NCI-H226 (cell line): ENCODE measurements around the gene ZNF274.
A peak's percentile ranks its signal among the peaks of the same experiment; 100 is the strongest.
"Not testable (repeated sequence)": the region's sequence is repeated elsewhere in the genome, so short reads cannot be mapped to it uniquely, and the experiment has no call there.

ENCODE experiments used
- DNase-seq: peaks from one replicate; pipeline ENCODE4 v3.0.0-alpha.2; 2015

The ZNF274 gene

GRCh38 chr19:58212336-58213074 lies 29.6 kb downstream of the ZNF274 start:
- DNase-seq, result no peak

- DNase-seq, result no peak
Measured at GRCh38 chr19:58213075-58213369, 30.2 kb downstream of the ZNF274 start.

- DNase-seq, result no peak
Measured at GRCh38 chr19:58217069-58217481, 34.2 kb downstream of the ZNF274 start.

- DNase-seq, result no peak
Measured at GRCh38 chr19:58217607-58218391, 34.9 kb downstream of the ZNF274 start.

- no peak for DNase-seq
Measured at GRCh38 chr19:58218899-58219298, 36.0 kb downstream of the ZNF274 start.

- no peak for DNase-seq
Measured at GRCh38 chr19:58227964-58228584, 45.2 kb downstream of the ZNF274 start.

- DNase-seq, result peak; percentile 84
Measured at GRCh38 chr19:58228585-58229254, 45.9 kb downstream of the ZNF274 start, which contains the start of gene ZNF544. Gene ZNF544 (plus strand): TSS chr19:58228914. CDS start chr19:58244024, 15,110 bp downstream.

GRCh38 chr19:58229255-58229639 lies 46.4 kb downstream of the ZNF274 start:
- peak; percentile 24 for DNase-seq

- DNase-seq, result no peak
Measured at GRCh38 chr19:58237324-58237723, 54.5 kb downstream of the ZNF274 start.

- DNase-seq, result no peak
Measured at GRCh38 chr19:58243351-58243750, 60.5 kb downstream of the ZNF274 start.

- no peak for DNase-seq
Measured at GRCh38 chr19:58248886-58249285, 66.0 kb downstream of the ZNF274 start.

- no peak for DNase-seq
Measured at GRCh38 chr19:58252102-58252685, 69.3 kb downstream of the ZNF274 start.

- DNase-seq, result not testable (repeated sequence)
Measured at GRCh38 chr19:58258259-58258658, 75.4 kb downstream of the ZNF274 start.

- no peak for DNase-seq
Measured at GRCh38 chr19:58261600-58261967, 78.7 kb downstream of the ZNF274 start.

- no peak for DNase-seq
Measured at GRCh38 chr19:58261968-58262921, 79.4 kb downstream of the ZNF274 start.

- no peak for DNase-seq
Measured at GRCh38 chr19:58262922-58263296, 80.0 kb downstream of the ZNF274 start.
